Measurements from ENCODE around the gene EPYC.
A peak's percentile ranks its signal among the peaks of the same experiment; 100 is the strongest.
"Not testable (repeated sequence)": the region's sequence is repeated elsewhere in the genome, so short reads cannot be mapped to it uniquely, and the experiment has no call there.

Gene EPYC

DNA sequence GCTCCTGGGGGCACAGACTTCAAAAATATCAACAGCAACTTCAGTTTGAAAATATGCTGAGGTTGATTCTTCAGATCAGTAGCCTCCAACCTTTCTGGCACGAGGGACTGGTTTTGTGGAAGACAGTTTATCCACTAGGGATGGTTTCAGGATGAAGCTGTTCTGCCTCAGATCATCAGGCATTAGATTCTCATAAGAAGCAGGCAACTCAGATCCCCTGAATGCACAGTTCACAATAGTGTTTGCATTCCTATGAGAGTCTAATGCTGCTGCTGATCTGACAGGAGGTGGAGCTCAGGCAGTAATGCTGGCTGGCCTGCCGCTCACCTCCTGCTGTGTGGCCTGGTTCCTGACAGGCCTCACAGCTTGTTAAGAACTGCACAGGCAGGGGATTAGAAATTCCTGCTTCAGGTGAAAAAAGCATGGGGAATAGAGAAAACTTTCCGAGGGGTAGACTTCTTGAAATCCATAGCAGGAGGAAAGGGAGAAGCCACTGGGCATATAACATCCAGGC lies 12.8 kb downstream of the EPYC start:
- DNase-seq (ENCODE audit: low read depth), result no peak

DNA sequence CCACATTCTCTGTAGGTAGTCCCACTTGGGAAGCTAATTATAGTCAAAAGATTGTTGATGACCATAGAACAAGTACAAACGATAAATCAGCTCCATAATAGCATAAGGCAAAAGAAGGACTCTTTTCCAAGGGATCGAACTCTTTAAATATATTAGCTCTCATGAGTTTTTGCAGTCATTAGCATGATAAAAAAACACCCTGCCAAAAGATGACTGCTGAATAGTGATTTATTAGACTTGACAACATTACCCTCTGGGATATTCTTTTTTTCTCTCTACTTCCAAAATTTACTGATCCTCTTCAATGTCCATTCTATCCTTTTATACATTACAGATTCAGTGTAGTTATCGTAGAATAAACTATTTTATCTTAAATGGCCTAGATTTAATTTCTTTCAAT lies 14.2 kb downstream of the EPYC start:
- no peak for DNase-seq (ENCODE audit: low read depth)

DNA sequence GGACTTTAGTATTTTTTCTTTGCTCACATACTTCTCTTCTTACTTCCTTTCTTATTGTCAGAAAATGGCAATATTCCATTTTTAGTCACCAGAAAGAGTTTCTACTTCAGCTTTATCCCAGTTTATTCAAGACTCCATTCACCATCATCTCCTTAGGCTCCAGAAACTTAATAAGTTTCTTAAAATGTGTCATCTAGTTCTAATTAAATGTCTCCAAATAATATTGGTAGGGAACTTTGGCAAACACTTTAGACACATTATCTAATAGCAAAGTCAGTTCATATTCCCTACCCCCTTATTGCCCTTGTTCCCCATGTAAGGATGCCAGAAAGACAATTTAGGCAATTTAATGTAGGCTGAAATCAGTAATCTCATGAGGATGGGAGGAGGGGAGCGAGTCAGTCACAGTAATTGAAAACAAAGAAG lies 15.1 kb downstream of the EPYC start:
- no peak for DNase-seq (ENCODE audit: low read depth)

DNA sequence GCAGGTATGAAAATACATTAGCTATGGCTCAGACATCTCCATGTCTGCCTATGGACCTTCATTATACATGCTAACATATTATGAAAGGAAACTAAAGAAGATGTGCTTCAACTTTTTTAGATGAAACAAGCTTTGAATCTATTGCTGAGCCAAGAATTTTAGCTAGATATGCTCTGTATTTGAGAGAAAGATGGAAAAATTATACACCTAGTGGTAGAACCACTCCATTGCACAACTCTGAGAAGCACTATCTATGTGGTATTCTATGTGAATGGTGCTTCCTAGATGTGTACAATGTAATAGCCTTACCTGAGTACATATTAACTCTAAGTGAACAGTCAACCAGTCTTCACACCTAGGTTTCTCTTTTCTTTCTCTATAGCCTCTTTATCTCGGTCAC lies 17.3 kb downstream of the EPYC start:
- no peak for DNase-seq (ENCODE audit: low read depth)

DNA sequence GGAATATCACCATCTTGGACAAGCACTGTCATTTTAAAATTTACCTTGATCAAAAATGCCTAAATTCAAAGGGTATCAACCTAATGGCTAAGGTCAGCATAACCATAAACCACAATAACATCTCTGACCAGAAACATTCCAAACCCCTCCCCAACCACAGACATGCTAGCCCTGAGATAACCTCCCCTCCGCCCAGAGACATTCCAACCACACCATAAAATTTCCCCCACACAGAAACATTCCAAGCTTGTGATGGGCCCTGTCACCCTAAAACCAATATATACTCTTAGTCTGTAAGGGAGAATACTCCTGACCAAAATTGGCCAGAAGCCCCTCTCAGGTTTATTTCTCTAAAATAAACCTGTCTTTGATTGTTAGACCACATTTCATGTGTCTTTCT lies 17.7 kb downstream of the EPYC start:
- DNase-seq (ENCODE audit: low read depth), result no peak

DNA sequence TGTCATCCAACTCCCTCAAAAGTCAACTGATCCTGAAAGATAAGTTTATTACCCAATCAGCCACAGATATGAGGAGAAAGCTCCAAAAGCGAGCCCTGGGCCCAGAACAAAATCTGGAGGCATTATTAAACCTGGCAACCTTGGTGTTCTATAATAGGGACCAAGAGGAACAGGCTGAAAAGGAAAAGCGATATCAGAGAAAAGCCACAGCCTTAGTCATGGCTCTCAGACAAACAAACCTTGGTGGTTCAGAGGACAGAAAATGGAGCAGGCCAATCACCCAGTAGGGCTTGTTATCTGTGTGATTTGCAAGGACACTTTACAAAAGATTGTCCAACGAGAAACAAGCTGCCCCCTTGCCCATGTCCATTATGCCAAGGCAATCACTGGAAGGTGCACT lies 19.4 kb downstream of the EPYC start:
- DNase-seq (ENCODE audit: low read depth), result not testable (repeated sequence)

DNA sequence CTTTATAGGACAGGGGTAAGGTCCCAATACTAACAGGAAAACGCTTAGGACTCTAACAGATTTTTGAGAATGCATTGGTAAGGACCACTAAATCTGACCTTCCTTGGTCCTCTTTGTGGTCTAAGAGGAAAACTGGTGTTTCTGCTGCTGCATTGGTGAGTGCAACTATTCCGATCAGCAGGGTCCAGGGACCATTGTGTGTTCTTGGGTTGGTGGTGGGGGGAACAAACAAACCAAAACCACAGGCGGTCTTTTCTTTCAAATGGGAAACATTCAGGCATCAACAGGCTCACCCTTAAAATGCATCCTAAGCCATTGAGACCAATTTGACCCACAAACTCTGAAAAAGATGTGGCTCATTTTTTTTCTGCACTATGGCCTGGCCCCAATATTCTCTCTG lies 20.7 kb downstream of the EPYC start:
- DNase-seq (ENCODE audit: low read depth), result no peak

DNA sequence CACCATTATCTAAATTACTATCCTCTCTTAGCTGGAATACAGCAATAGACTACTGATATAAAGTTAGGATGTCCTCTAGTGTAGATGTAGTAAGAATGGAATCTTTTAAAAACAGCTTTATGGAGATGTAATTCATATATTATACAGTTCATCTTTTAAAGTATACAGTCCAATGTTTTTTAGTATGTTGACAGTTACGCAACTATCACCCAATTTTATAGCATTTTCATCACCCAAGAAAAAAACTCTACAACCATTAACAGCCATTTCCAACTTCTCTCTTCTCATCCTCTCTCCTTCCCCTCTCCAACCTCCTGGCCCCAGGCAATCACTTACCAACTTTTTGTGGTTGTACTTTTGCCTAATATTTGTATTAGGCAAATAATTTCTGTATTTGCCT lies 22.6 kb downstream of the EPYC start:
- no peak for DNase-seq (ENCODE audit: low read depth)

DNA sequence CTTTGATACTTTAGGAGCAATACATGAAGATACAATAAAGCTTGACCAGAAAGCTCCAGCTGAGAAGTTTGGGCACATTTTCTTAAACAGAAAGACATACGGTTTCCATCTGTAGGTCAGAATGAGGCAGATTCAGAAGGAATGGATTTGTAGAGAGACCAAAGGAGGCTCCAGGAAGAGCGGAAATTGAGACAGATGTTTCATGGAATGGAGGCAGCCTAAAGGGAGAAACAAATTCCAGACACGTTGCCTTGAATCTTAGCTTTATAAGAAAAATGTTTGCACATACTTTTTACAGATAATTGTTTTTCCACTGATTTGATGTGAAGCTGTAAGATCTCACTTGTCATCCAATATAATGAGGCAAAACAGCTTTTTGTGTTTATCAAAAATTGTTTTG lies 24.8 kb downstream of the EPYC start:
- no peak for DNase-seq (ENCODE audit: low read depth)

DNA sequence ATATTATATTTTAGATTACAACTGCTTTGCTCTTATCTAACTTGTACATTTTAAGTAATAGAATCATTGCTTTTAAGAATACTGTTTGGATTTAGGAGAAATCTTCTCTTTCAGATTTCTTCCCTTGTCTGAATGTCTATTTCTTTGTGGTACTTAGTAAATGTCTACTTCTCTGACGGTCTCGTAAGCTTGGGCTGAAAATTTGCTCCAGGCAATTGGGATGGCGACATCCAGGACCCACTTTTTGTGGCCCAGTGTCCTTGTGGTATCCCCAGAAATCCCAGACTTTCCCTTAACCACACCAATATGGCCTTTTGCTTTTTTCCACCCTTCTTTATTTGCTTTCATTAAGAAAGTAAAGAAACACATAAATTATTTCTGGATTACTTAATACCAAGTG lies 25.8 kb downstream of the EPYC start:
- no peak for DNase-seq (ENCODE audit: low read depth)

DNA sequence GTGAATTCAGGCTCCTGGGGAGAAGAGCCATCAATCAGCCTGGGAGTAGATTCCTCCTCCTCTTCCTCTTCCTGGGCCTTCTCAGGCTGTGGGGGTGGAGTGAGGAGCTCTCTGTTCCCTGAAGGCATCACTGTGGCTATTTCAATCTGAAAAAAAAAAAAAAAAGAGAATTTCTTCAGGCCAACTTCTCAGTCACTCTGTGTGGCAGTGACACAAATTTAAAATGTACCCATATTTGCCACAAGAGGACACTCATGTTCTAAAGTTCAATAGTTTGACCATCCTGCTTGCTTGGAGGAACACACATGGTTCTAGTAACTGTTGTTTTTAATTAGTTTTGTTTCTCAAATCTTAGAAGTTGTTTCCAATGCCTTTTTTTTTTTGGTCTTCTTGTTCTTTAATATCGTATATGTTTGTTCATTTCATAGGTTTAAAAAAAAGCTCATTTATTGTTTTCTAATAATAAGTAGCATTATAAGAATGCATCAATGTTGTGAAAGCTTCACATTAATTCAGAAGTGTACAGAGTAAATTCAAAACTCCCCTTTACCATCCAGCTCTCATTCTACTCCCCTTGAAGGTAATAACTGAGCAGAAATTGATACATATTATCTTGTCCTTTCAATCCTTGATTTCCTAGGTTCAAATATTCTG lies 26.5 kb downstream of the EPYC start:
- DNase-seq (ENCODE audit: low read depth), result no peak

DNA sequence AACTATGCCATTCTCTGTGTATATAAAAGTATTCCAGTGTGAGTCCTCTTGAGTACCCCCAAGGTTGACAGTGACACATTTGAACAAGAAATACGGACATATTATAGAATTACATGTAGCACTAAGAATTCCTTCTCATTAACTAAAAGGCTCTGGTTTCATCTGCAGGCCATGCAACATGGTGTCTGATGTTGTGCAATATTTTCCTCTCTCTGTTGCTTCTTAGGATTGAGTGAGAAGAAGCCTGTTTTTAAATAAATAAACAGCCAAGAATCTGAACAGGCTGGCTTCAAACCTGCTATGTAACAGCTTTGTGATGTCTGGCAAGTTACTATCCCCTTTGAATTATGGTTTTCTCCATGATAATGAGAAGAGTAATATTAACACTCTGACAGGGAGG lies 27.5 kb downstream of the EPYC start:
- DNase-seq (ENCODE audit: low read depth), result no peak

DNA sequence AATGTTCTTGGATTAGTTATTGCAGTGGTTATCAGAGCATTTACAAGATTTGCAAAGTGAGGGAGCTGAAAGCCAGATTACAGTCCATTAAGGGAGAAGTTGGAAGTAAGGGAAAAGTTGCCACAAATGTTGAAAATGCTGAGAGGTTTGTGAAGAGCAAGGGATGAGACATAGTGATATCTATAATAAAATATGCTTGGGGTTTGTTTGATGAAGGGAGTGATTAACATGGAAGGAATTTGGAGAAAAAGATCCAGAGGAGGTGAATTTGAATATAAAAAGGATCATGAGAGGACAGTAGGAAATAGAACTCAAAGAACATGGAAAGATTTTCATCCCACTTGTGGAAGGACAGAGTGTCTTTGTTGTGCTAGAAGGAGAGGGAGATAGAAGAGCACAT lies 30.5 kb downstream of the EPYC start:
- peak; percentile 49 for DNase-seq (ENCODE audit: low read depth)

DNA sequence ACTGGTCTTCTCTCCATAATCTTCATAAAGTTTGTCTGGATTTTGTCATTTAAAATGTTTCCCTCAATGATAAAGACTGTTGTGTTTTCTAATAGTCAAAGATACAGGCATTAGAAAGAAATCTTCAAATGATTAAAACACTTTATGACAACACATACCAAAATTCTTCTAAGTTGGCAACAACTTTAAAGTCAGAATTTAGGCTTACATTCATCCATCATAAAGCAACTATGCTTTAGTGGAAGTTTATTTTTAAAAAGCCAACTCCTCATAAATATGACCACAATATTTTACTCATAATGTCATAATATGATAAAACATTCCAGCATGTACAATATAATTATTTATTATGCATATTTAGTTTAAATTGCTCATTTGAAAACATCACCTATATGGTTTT lies 32.5 kb downstream of the EPYC start:
- DNase-seq (ENCODE audit: low read depth), result no peak

DNA sequence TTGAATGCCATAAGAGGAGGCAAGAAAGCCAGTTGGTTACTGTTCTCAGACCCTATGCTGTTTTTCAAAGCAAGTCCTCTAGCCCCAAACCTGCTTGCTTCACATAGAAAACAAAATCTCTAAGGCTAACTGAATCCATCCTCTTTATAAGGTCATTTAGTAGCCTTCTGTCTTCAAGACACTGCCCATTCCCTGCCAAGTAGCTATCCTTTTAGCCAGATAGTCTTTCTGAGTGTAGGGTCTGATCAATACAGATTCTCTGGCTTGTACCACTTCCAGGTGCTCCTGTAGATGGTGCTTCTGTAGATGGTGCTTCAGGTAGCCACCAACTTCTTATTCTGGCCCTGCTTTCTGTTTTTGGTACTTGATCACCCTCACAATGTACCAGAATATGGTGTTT lies 33.9 kb downstream of the EPYC start:
- DNase-seq (ENCODE audit: low read depth), result no peak

DNA sequence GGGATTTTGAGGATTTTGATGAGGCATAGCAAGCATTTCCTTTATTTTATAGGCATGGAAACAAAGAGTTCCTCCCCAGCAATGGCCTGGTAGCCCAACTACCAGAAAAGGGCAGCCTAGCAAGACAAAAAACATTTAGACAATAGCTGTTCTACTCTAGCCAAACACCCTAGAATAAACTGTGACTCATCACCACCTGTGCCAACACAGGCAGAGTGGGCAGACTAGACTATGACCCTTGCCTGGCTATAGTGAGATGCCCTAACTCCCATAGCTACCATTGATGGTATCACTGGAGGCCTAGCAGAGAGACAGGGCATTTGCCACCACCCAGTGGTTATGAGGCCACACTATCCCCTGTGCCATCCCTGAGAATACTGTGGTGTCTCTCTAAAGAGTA lies 34.3 kb downstream of the EPYC start:
- DNase-seq (ENCODE audit: low read depth), result no peak

DNA sequence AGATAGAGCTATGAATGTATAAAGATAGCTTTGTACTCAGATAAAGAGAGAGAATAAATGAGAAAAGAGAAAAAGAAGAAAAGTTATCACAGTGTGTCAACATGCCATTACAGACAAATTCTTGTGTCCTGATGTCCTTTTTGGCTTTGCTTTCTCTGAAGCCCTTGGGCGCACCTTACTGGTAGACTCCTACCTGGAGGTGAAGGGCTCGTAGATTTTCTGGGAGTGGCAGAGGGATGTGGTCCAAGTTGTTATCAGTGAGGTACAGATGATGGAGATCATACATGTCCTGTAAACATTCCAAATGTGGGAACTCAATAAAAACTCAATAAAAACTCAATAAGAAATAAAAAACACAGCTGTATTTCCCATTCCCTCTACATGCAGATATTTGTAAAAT lies 34.9 kb downstream of the EPYC start:
- no peak for DNase-seq (ENCODE audit: low read depth)

DNA sequence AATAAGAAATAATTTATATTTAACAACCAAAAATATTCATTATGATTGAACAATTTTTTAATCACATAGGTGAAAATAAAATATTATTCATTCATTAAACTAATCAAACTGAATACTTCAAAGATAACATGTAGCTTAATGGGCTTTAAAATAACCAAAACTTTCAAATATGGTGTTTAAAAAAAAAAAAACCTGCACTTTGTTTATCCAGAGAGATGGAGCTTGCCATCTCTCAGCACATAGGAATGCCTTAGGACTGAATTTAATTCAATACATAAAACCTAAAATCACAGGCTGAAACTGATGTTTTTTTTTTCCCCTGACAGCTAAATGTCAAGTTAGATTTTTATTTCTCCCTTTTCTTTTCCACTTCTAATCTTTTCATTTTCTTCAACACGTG lies 35.4 kb downstream of the EPYC start:
- no peak for DNase-seq (ENCODE audit: low read depth)

DNA sequence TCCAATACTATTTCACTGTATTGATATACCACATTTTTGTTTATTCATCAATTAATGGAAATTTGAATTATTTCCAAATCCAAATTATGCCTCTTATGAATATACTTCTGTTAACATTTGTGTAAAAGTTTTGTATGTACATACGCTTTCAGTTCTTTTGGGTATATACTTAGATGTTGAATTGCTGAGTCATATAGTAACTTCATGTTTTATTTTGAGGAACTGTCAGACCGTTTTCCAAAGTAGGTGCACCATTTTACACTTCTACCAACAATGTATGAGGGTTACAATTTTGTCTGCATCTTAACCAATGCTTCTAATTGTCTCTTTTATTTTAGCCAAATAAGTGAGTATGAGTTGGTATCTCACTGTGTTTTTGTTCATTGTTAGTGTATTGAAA lies 39.6 kb downstream of the EPYC start:
- no peak for DNase-seq (ENCODE audit: low read depth)

DNA sequence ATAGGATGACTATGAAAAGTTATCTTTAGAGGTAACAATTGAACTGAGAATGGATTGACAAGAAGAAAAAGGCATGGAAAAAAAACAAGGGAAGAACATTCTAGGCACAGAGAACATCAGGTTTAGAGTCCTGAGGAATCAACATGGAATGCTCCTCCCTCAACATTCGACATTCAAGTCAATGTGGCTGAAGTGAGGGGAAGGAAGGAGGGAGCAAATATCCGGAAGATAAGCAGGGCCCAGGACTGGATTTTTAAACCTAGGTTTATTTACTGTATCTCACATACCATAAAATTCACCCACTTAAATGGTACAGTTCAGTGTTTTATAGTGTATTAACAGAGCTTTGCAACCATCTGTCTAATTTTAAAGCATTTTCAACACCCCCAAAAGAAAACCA lies 40.2 kb downstream of the EPYC start:
- no peak for DNase-seq (ENCODE audit: low read depth)

DNA sequence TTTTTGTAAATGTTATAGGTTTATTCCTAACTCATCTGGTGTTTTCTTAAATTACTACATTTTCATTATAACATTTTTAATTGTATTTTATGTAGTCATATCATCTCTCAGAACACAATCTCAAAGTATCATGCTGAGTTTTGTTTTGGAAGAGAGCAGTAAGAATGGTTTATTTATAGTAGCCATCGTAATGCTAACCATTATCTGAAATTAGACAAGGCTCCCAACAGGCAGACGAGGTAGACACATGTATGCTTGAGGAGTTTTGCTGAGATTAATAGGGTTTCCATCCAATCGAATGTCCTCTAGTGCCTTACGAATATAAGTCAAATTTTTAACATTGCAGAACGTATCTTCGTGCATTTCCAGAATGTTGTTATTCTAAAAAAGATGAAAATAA lies 40.8 kb downstream of the EPYC start:
- DNase-seq (ENCODE audit: low read depth), result no peak

DNA sequence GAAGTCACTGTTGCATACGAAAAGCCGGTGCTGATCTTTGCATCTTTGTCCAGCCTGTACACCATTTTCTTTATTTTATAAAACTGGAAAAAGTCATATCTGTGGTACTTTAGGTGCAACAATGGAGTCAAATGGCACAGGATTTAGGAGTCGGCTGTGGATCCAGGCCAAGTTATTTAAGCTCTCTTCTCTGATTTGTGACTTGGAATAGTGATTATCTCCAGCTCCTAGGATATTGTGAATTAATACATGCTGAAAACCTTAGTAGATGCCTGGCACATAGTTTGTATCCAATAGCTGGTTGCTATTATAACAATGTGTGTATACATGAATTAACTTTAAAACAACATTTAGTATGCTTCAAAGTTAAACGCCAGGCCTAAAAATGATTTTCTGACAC lies 43.6 kb downstream of the EPYC start:
- DNase-seq (ENCODE audit: low read depth), result no peak

DNA sequence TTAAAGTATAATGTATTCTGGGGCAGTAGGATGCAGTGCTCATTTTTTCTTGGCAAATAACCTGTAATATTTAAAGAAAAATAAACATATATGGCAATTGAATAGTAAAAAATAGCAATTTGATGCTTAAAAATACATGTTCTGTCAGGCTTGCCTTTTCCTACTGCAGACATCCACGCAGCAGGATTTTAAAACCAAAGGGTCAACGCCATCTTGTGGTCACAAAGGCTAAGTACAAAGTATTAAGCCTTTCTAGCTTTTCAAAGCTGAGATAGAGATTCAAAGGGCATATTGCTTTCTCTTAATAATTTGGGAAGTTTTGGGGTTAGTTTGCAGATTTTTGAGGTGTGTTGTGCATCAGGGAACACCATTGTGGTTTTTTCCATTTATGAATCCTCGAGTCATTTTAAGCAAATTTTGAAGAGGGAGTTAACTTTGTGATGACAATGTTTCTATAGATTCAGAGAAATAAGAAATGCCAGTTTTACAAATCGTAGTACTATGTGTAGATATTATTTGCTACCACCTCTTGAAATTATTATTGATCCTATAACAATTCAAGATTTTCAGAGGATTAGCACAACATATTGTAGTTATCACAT lies 45.1 kb downstream of the EPYC start:
- no peak for DNase-seq (ENCODE audit: low read depth)

DNA sequence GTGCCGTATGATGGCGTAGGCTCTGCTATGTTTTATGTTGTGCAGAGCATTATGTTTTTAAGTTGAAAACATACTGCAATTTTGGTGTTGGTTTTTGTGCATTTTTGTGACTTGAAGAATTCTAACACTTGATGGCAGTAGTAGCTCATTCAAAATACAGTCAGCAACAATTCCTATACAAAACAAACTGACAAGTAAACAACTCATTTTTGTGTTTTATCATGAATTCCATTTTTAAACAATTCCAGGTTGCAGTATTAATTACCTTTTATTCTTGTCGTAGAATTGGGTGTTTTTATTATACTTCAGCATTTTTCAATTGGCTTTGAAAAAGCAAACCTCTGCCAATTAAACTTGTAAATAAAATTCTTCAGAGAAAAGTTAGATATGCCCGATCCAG lies 45.7 kb downstream of the EPYC start:
- DNase-seq (ENCODE audit: low read depth), result no peak
